Measurements from ENCODE around the gene GPC3.

- TF ChIP-seq CTCF (IDR thresholded peaks at IDR 0.05 in 4 of 5, conservative IDR thresholded peaks at IDR 0.05 in 1 of 5) (no peak), POLR2A (IDR thresholded peaks at IDR 0.05) (no peak)
Measured at GRCh38 chrX:133598601-133599335, 386.6 kb downstream of the GPC3 start.
